GM19099 (cell line): ENCODE data around the gene TTC19.
A peak's percentile ranks its signal among the peaks of the same experiment; 100 is the strongest.

ENCODE experiments used
- POLR2A ChIP-seq: IDR thresholded peaks from 3 replicates; pipeline ENCODE4 v1.6.1; 2011; ENCODE audit warnings: low read depth; ENCODE audit not compliant: insufficient read length; ENCODE audit errors: extremely low read depth

The TTC19 gene

GRCh38 chr17:15999141-15999973 lies at the start of gene TTC19, which contains the start of gene ZSWIM7:
Gene TTC19, plus strand, starts transcription at chr17:15999824. Its CDS starts 25 bp downstream, at chr17:15999849.
Gene ZSWIM7, minus strand, starts transcription at chr17:15999704. Its CDS starts 110 bp downstream, at chr17:15999594.
- TF ChIP-seq POLR2A: peak; percentile 98

- TF ChIP-seq POLR2A: no peak
Measured at GRCh38 chr17:15951368-15952047, 48.1 kb upstream of the TTC19 start.

- TF ChIP-seq POLR2A: no peak
Measured at GRCh38 chr17:15952048-15952532, 47.5 kb upstream of the TTC19 start.

GRCh38 chr17:15952916-15953790 lies 46.5 kb upstream of the TTC19 start:
- TF ChIP-seq POLR2A: no peak

- TF ChIP-seq POLR2A: no peak
Measured at GRCh38 chr17:15954222-15954621, 45.4 kb upstream of the TTC19 start.

- TF ChIP-seq POLR2A: no peak
Measured at GRCh38 chr17:15955793-15956541, 43.7 kb upstream of the TTC19 start.

GRCh38 chr17:15957206-15957605 lies 42.4 kb upstream of the TTC19 start:
- no peak for TF ChIP-seq POLR2A

GRCh38 chr17:15957608-15958307 lies 41.9 kb upstream of the TTC19 start:
- no peak for TF ChIP-seq POLR2A

GRCh38 chr17:15958484-15958854 lies 41.2 kb upstream of the TTC19 start:
- no peak for TF ChIP-seq POLR2A

GRCh38 chr17:15963670-15964110 lies 35.9 kb upstream of the TTC19 start:
- TF ChIP-seq POLR2A: no peak

GRCh38 chr17:15965528-15965927 lies 34.1 kb upstream of the TTC19 start:
- no peak for TF ChIP-seq POLR2A

GRCh38 chr17:15966183-15966878 lies 33.3 kb upstream of the TTC19 start:
- no peak for TF ChIP-seq POLR2A

- no peak for TF ChIP-seq POLR2A
Measured at GRCh38 chr17:15966879-15967248, 32.8 kb upstream of the TTC19 start.

GRCh38 chr17:15967706-15968399 lies 31.8 kb upstream of the TTC19 start:
- TF ChIP-seq POLR2A: no peak
